ENCODE data around the gene WAS.

Gene WAS

GRCh38 chrX:48711929-48712505, 28.4 kb downstream of the WAS start:
- no peak for DNase-seq (ENCODE audit: low read depth)

- DNase-seq (ENCODE audit: low read depth): no peak
Observed at GRCh38 chrX:48713847-48714246, 30.2 kb downstream of the WAS start.

GRCh38 chrX:48714573-48714972, 31.0 kb downstream of the WAS start:
- DNase-seq (ENCODE audit: low read depth): no peak

DNA sequence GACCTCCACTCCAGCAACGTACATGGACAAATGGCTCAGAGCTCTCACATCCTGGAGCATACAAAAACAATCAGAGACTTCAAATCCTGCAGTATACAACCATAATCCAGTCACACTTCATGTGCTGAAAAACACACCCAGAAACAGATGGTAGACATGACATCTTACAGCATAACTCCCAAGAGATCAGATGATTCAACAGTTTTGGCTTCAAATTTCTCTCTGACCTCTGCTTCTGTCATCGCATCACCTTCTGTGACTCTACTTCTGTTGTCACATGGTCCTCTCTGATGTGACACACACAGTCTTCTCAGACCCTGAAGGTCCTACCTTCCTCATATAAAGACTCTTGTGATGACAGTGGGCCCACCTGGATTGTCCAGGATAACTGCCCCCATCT, 31.5 kb downstream of the WAS start:
- no peak for DNase-seq (ENCODE audit: low read depth)

GRCh38 chrX:48715876-48716502, 32.4 kb downstream of the WAS start:
- no peak for DNase-seq (ENCODE audit: low read depth)

DNA sequence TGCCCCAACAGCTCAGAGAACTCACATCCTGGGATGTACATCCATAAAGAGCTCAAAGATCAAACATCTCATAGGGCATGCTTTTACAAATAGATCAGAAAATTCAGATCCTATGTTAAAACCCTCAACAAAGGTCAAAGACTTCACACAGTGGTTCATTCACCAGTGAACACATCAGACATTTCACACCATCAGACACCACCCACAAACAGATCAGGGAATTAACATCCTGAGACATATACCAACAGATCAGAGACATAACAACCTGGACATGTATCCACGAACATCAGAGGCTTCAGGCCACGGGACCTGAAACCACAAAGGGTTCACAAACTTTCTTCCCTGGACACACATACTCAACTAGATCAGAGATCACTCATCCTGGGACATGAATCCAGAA, 36.4 kb downstream of the WAS start:
- DNase-seq (ENCODE audit: low read depth): no peak

- DNase-seq (ENCODE audit: low read depth): no peak
Observed at GRCh38 chrX:48720577-48721250, 37.1 kb downstream of the WAS start.

DNA sequence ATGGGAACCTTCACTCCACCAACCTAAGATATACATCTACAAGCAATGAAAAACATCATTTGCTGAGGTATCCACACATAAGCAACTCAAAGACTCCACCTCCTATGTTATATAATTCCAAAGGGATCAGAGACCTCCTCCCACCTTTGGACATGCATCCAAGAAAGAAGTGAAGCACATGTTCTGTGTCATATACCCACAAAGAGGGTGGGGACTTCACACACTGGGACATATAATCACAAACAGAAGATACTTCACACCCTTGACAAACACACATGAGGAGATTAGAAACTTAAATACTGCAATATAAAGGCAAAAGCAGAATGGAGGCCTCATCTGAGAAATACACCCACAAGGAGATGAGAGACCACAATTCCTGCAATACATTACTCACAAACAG, 38.3 kb downstream of the WAS start:
- no peak for DNase-seq (ENCODE audit: low read depth)

DNA sequence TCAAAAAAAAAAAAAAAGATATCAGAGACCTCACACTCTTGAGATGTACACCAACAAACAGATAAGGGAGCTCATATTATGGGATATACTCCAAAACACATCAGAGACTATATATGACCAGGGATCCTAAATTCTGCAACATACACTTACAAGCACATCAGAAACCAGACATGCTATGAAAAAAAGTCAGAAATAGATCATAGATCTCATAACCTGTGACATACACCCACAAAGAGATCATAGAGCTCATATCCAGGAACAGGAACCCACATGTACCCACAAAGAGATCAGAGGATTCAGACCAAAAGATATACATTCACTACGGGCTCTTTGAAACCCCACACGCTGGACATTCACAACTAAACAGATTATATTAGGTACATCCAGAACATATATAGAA, 43.0 kb downstream of the WAS start:
- no peak for DNase-seq (ENCODE audit: low read depth)

GRCh38 chrX:48728653-48729052, 45.1 kb downstream of the WAS start:
- no peak for DNase-seq (ENCODE audit: low read depth)

DNA sequence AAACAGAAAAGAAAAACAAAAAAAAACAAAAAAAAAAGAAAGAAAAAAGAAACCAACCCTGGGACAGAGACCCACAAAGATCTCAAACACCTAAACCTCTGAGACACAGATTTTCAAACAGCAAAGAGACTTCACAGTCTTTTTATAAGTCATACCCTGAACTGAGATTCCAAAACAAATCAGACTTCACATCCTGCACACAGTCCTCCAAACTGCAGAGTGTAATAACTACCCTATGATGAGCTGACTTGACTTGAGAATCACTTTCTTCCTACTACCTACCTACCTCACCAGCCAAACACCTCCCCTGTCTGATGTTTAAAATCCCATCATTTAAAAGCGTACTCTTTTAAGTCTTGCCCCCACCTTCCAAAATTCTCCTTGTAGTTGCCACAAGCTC, 52.7 kb downstream of the WAS start:
- DNase-seq (ENCODE audit: low read depth): no peak

DNA sequence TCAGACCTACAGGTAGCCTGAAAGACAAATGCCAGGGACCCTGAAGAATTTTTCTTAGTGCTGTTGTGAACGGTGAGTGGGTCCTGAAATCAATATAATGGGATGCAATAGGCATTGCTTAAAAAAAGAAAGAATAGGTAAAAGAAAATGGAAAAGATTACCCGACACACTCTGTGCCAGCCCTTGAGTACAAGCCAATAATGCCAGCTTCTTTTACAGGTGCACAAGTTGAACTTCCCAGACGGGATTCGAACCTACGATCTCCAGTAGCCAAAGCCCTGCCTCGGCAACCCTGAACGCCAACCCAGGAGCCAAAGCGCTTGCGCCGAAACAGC, 53.2 kb downstream of the WAS start:
- DNase-seq (ENCODE audit: low read depth): no peak

DNA sequence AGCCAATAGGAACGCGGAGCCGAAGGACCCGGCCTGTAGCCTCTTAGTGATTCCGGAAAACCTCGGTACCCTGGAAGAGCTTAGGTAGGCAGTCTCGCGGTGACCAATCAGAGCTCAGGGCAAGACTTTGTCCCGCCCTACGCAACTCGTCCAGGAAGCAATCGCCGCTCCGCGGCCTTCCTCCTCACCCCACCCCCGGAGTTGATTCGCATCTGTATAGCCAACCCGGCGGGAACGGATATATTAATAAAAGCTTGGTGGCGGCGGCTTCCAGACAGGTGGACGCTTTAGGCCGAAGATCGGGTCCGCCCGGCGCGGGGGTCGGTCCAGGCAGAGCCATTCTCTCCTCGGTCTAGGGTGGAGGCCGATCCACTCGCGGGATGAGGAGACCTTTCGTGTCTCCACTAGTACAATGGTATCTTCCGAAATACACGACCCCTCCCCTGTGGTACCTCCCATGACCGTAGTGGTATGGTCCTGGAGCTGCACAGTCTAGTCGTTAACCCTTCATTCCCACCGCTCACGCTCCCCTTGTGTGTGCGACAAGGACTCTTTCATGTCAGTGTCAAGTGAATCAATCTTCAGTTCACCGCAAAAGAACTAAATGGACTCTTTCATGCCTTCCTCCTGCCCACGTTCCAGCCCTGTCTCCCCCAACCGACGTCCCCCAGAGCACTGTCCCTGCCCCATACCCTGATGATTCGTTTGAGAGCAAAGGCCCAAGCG, 53.8 kb downstream of the WAS start:
- peak; percentile 68 for DNase-seq (ENCODE audit: low read depth)

- DNase-seq (ENCODE audit: low read depth): no peak
Observed at GRCh38 chrX:48737940-48738339, 54.3 kb downstream of the WAS start.
